GM12878 (cell line): ENCODE measurements around the gene SENP5. TPM values are rescaled to one million over a fixed set of nuclear protein-coding genes. Genes with fewer than 3 reads are reported as not detected.

Source experiments
- ATAC-seq: fragments of 200-7000 bp; cut with Tn5 transposase; 3 replicates; pipeline ENCODE4 v1.9.1; 2020; ENCODE audit warnings: mild to moderate bottlenecking, moderate library complexity
- BruUV-seq: library from RNA; stranded (reverse); fragments of 400-500 nt; replicated peaks from 2 replicates; lab custom pipeline; 2021; lab: Mats Ljungman, UMichigan
- CTCF ChIA-PET: fragments of 300-600 bp; sonication (Branson Sonifier 250); formaldehyde crosslinking; extraction: SDS; loops from one replicate; lab custom pipeline; 2021; ENCODE audit warnings: inconsistent platforms; lab: Yijun Ruan, JAX
- POLR2A ChIA-PET: fragments of 350-600 bp; formaldehyde crosslinking; extraction: SDS; loops from one replicate; lab custom pipeline; 2021; ENCODE audit warnings: inconsistent platforms; lab: Charles Lee
- RAD21 ChIA-PET: fragments of 300-600 bp; sonication (Branson Sonifier 250); formaldehyde crosslinking; loops from one replicate; lab custom pipeline; 2023; ENCODE audit warnings: antibody characterized with exemption; ENCODE audit not compliant: unreplicated experiment; lab: Charles Lee
- SMC1A ChIA-PET: fragments of 300-600 bp; sonication (Branson Sonifier 250); formaldehyde crosslinking; loops from one replicate; lab custom pipeline; 2023; ENCODE audit not compliant: unreplicated experiment, uncharacterized antibody; lab: Charles Lee
- DNase-seq: peaks from one replicate; pipeline ENCODE4 v3.0.0-alpha.2; 2011; ENCODE audit warnings: low read depth, low spot score
- FAIRE-seq: peaks from 3 replicates; lab custom pipeline; 2011; peaks lifted over from hg19 to GRCh38; lab: Jason Lieb, UNC
- H2AFZ ChIP-seq: 2 replicates; pipeline ENCODE4 v1.6.0; 2011; ENCODE audit warnings: low read depth, low read length, control low read depth; ENCODE audit not compliant: control insufficient read depth
- H3K27ac ChIP-seq: 2 replicates; pipeline ENCODE4 v1.5.1; 2011; ENCODE audit warnings: control low read depth; ENCODE audit not compliant: control insufficient read depth, insufficient read depth
- H3K27me3 ChIP-seq, 2 experiments: replicated peaks in 1 of 2; 2 replicates each; pipeline versions ENCODE4 v1.6.0 to v1.6.1; 2011; ENCODE audit warnings: low read length in 1 of 2; ENCODE audit not compliant: control insufficient read depth in 2 of 2, insufficient read depth in 2 of 2
- H3K36me3 ChIP-seq, 2 experiments: 2 replicates each; pipeline ENCODE4 v1.5.1; 2011; ENCODE audit warnings: low read length in 1 of 2; ENCODE audit not compliant: control insufficient read depth in 2 of 2, insufficient read depth in 2 of 2
- H3K4me1 ChIP-seq: 2 replicates; pipeline ENCODE4 v1.6.1; 2011; ENCODE audit warnings: mild to moderate bottlenecking, low read length, moderate library complexity, mixed read lengths; ENCODE audit not compliant: control insufficient read depth, insufficient read depth
- H3K4me2 ChIP-seq: 2 replicates; pipeline ENCODE4 v1.6.0; 2011; ENCODE audit warnings: control low read depth; ENCODE audit not compliant: control insufficient read depth, insufficient read depth
- H3K4me3 ChIP-seq: fragments of 200-600 bp; sonication (generic); 2 replicates; pipeline ENCODE4 v1.5.1; 2016
- H3K79me2 ChIP-seq: 2 replicates; pipeline ENCODE4 v1.6.0; 2011; ENCODE audit warnings: low read length; ENCODE audit not compliant: control insufficient read depth, insufficient read depth
- H3K9ac ChIP-seq: 2 replicates; pipeline ENCODE4 v1.8.0; 2011; ENCODE audit warnings: low read length, control low read depth, mixed read lengths; ENCODE audit not compliant: control insufficient read depth, insufficient read depth
- H3K9me3 ChIP-seq: replicated peaks from 3 replicates; pipeline ENCODE4 v1.5.1; 2011; ENCODE audit warnings: mild to moderate bottlenecking, low read length; ENCODE audit not compliant: control insufficient read depth, insufficient read depth
- H4K20me1 ChIP-seq: 2 replicates; pipeline ENCODE4 v1.6.0; 2011; ENCODE audit not compliant: control insufficient read depth, insufficient read depth
- ATF7 ChIP-seq: fragments of 450-650 bp; IDR thresholded peaks from 2 replicates; pipeline ENCODE4 v1.6.1; 2016; ENCODE audit warnings: low read depth, mild to moderate bottlenecking
- CBFB ChIP-seq: IDR thresholded peaks from 2 replicates; pipeline ENCODE4 v1.6.1; 2016; ENCODE audit warnings: antibody characterized with exemption, low read depth
- CHD4 ChIP-seq: fragments of 200-600 bp; sonication (generic); IDR thresholded peaks from 2 replicates; pipeline ENCODE4 v1.6.1; 2016; ENCODE audit warnings: mild to moderate bottlenecking
- KDM1A ChIP-seq: fragments of 200-600 bp; sonication (generic); IDR thresholded peaks from 2 replicates; pipeline ENCODE4 v1.6.1; 2016; ENCODE audit warnings: borderline replicate concordance
- SIN3A ChIP-seq: IDR thresholded peaks from 2 replicates; pipeline ENCODE4 v1.6.1; 2012; ENCODE audit warnings: low read depth, low read length, improper control_type of control experiment
- SKIL ChIP-seq: fragments of 450-650 bp; IDR thresholded peaks from 2 replicates; pipeline ENCODE4 v1.6.1; 2017; ENCODE audit warnings: mild to moderate bottlenecking, low read depth, inconsistent platforms; ENCODE audit not compliant: poor library complexity, severe bottlenecking
- SPI1 ChIP-seq: IDR thresholded peaks from 2 replicates; pipeline ENCODE4 v1.6.1; 2011; ENCODE audit warnings: low read depth, mild to moderate bottlenecking, low read length, moderate library complexity, borderline replicate concordance; ENCODE audit not compliant: insufficient read depth
- SRF ChIP-seq, 2 experiments: IDR thresholded peaks; 2 replicates each; pipeline ENCODE4 v1.6.1; 2011; ENCODE audit warnings: low read depth in 2 of 2, low read length in 2 of 2, mild to moderate bottlenecking in 1 of 2, moderate library complexity in 1 of 2
- TCF7 ChIP-seq: IDR thresholded peaks from 2 replicates; pipeline ENCODE4 v1.6.1; 2014; ENCODE audit warnings: antibody characterized with exemption, borderline replicate concordance
- WGBS: methylation state at CpG from one replicate; pipeline ENCODE4 v1.1.6; 2016; ENCODE audit warnings: low lambda C conversion rate; ENCODE audit not compliant: insufficient replicate concordance, insufficient coverage; ENCODE audit errors: missing lambda C conversion rate; 5-methylcytosine and 5-hydroxymethylcytosine counted together
- in situ Hi-C: fragments of 300-500 bp; cut with MboI; formaldehyde crosslinking; loops from 9 replicates; pipeline ENCODE4 v1.14.3; 2018; ENCODE audit warnings: mixed read lengths
- intact Hi-C: fragments of 100-400 bp; cut with micrococcal nuclease; formaldehyde crosslinking; loops from one replicate; pipeline ENCODE4 v1.14.2; 2022; ENCODE audit not compliant: unreplicated experiment
- polyA plus RNA-seq, 11 experiments: library from polyadenylated mRNA; depleted of rRNA in 4 of 11; unstranded in 6 of 11; stranded (reverse) in 5 of 11; fragments of >200 nt; fragmentation: Nextera tagmentation in 4 of 11; fragmentation: Illumina TruSeq in 1 of 11; extraction: Ambion mirVana in 4 of 11; extraction: Trizol in 1 of 11; gene quantifications; 1 replicate in 1 of 11; 2 replicates in 10 of 11; pipeline versions ENCODE4 v1.2.1 to v1.2.3, GENCODE V29; 2011 to 2016; ENCODE audit warnings: inconsistent platforms in 2 of 11, missing spikeins in 2 of 11, low read depth in 1 of 11
- total RNA-seq, 4 experiments: library from RNA; depleted of rRNA in 3 of 4; stranded (reverse); fragments of >200 nt in 3 of 4; fragmentation: Illumina TruSeq in 1 of 4; extraction: Trizol in 1 of 4; gene quantifications; 2 replicates each; pipeline versions ENCODE4 v1.2.1 to v1.2.3, GENCODE V29; 2013 to 2021
- TF ChIP-seq, protein P1 (sequence below): fragments of 450-650 bp; IDR thresholded peaks from 2 replicates; pipeline ENCODE4 v1.6.1; 2016; ENCODE audit warnings: mild to moderate bottlenecking, moderate library complexity, borderline replicate concordance
- TF ChIP-seq, protein P2 (sequence below): IDR thresholded peaks from 2 replicates; pipeline ENCODE4 v1.6.1; 2012; ENCODE audit warnings: low read depth, low read length, improper control_type of control experiment
- TF ChIP-seq, protein P3 (sequence below): IDR thresholded peaks from 2 replicates; pipeline ENCODE4 v1.6.1; 2012; ENCODE audit warnings: low read depth, low read length, improper control_type of control experiment

SENP5 gene
- total and polyA plus RNA-seq, 10 of the 15 experiments (the other 5 are each of a cell fraction or from before 2014, with no cell fraction given): 6.4 to 28.4 (median 15.6) TPM

- intact Hi-C loops: no loop called here
- DNase-seq (no peak), ATAC-seq (no peak), FAIRE-seq (no peak)
- POLR2A ChIA-PET: no interaction called here
- Histone ChIP-seq H3K27ac (no peak overlapping the region), H3K4me3 (no peak overlapping the region), H3K4me1 (peaks cover 4% of the 10 kb centered on the region; the same call in 1 of the 2 replicates), H3K9me3 (no peaks in the 10 kb centered on the region; the same call in 2 of the 3 replicates), H2AFZ (no peak overlapping the region), H3K9ac (no peak overlapping the region), H3K4me2 (no peak overlapping the region), H3K79me2 (no peaks in the 10 kb centered on the region), H3K36me3 (peaks cover 2 to 7% of the 10 kb centered on the region in 2 experiments; a peak in 3 of 4 replicates), H3K27me3 (no peaks in the 10 kb centered on the region), H4K20me1 (no peaks in the 10 kb centered on the region)
- no TSS peak for BruUV-seq
- CTCF ChIA-PET: interaction anchor here (0.7 kb wide), 3 partner anchors 10 to 234 kb away, joined by 3 read pairs; no protein-coding TSS in a partner anchor
- TF ChIP-seq ATF7 (no peak), SRF (IDR thresholded peaks at IDR 0.05; ENCODE audit: low read depth in 2 of 2, low read length in 2 of 2) (no peak), CBFB (no peak), SIN3A (no peak), CHD4 (no peak), SKIL (no peak), TCF7 (no peak), KDM1A (no peak), SPI1 (no peak)
- TF ChIP-seq, protein P1, sequence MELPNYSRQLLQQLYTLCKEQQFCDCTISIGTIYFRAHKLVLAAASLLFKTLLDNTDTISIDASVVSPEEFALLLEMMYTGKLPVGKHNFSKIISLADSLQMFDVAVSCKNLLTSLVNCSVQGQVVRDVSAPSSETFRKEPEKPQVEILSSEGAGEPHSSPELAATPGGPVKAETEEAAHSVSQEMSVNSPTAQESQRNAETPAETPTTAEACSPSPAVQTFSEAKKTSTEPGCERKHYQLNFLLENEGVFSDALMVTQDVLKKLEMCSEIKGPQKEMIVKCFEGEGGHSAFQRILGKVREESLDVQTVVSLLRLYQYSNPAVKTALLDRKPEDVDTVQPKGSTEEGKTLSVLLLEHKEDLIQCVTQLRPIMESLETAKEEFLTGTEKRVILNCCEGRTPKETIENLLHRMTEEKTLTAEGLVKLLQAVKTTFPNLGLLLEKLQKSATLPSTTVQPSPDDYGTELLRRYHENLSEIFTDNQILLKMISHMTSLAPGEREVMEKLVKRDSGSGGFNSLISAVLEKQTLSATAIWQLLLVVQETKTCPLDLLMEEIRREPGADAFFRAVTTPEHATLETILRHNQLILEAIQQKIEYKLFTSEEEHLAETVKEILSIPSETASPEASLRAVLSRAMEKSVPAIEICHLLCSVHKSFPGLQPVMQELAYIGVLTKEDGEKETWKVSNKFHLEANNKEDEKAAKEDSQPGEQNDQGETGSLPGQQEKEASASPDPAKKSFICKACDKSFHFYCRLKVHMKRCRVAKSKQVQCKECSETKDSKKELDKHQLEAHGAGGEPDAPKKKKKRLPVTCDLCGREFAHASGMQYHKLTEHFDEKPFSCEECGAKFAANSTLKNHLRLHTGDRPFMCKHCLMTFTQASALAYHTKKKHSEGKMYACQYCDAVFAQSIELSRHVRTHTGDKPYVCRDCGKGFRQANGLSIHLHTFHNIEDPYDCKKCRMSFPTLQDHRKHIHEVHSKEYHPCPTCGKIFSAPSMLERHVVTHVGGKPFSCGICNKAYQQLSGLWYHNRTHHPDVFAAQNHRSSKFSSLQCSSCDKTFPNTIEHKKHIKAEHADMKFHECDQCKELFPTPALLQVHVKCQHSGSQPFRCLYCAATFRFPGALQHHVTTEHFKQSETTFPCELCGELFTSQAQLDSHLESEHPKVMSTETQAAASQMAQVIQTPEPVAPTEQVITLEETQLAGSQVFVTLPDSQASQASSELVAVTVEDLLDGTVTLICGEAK: no peak
- TF ChIP-seq, protein P2, sequence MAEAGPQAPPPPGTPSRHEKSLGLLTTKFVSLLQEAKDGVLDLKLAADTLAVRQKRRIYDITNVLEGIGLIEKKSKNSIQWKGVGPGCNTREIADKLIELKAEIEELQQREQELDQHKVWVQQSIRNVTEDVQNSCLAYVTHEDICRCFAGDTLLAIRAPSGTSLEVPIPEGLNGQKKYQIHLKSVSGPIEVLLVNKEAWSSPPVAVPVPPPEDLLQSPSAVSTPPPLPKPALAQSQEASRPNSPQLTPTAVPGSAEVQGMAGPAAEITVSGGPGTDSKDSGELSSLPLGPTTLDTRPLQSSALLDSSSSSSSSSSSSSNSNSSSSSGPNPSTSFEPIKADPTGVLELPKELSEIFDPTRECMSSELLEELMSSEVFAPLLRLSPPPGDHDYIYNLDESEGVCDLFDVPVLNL: no peak
- TF ChIP-seq, protein P3, sequence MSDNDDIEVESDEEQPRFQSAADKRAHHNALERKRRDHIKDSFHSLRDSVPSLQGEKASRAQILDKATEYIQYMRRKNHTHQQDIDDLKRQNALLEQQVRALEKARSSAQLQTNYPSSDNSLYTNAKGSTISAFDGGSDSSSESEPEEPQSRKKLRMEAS: no peak
- SMC1A ChIA-PET: no interaction called here
- WGBS: 78% methylated on average over 2 of the region's 2 CpGs
- in situ Hi-C loops: no loop called here
- RAD21 ChIA-PET: no interaction called here
Measured at GRCh38 chr3:196918968-196919367, 51.2 kb downstream of the SENP5 start.
